ENCODE results near the gene PRRT4. TPM values are rescaled to one million over a fixed set of nuclear protein-coding genes. Genes with fewer than 3 reads are reported as not detected.
A peak's percentile ranks its signal among the peaks of the same experiment; 100 is the strongest.

Gene PRRT4
- total RNA-seq (under 1 TPM in 1 of 2 donors, not detected in 1; 0.14 TPM), polyA plus RNA-seq (under 1 TPM in 1 of 2 donors, not detected in 1; 0.13 TPM)

DNA sequence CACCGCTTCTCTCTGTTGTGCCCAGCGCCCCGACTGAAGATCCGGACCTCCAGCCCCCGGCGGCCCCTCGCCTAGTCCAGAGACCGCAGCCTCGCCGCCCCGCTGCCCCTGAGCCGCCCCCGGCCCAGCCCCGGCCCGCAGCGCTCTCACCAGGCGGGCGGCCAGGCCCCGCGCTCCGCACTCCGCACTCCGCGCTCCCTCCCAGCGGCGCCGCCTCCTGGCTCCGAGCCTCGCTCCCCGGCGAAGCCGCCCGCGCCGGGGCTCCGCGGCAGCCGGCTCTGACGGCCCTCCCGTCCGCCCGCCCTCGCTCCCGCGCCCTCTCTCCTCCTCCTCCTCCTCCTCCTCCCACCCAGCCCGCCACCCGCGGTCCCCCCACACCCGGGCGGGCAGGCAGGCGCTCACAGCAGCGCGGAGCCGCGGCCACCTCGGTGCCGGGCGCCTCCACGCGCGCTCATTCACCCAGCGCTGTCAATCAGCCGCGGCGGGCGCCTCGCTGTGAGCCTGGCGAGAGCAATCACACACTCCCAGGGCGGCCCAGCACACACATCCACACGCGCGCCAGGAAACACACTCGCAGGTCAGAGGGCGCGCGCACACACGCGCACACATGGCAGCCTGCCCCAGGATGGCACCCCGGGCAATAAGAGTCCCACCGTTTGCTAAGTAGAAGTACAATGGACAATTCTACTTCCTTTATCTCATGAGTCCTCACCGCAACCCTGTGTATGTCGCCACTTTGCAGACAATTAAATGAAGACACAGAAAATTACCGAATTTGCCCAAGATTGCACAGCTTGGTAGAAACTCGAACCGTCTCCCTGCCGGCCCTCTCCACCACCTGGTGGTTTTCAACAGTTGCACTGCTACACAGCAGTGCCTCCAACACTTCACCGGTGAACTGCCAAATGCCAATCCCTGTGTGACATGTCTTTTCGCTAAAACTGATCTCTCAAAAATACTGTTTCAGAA, at the start of gene PRRT4:
Gene PRRT4, minus strand, starts transcription at position 280 of the 969 bp plus-strand sequence.
- TF ChIP-seq RAD21 (IDR thresholded peaks at IDR 0.05) = no peak
- TF ChIP-seq, protein P1, sequence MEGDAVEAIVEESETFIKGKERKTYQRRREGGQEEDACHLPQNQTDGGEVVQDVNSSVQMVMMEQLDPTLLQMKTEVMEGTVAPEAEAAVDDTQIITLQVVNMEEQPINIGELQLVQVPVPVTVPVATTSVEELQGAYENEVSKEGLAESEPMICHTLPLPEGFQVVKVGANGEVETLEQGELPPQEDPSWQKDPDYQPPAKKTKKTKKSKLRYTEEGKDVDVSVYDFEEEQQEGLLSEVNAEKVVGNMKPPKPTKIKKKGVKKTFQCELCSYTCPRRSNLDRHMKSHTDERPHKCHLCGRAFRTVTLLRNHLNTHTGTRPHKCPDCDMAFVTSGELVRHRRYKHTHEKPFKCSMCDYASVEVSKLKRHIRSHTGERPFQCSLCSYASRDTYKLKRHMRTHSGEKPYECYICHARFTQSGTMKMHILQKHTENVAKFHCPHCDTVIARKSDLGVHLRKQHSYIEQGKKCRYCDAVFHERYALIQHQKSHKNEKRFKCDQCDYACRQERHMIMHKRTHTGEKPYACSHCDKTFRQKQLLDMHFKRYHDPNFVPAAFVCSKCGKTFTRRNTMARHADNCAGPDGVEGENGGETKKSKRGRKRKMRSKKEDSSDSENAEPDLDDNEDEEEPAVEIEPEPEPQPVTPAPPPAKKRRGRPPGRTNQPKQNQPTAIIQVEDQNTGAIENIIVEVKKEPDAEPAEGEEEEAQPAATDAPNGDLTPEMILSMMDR (IDR thresholded peaks at IDR 0.05; ENCODE audit: low read depth, low read length, missing input control) = peak; percentile 1
- TF ChIP-seq HNF4G (IDR thresholded peaks at IDR 0.05) = no peak
- TF ChIP-seq NR2F2 (IDR thresholded peaks at IDR 0.05) = peak; percentile 47
- no peak for TF ChIP-seq FOXA1 (IDR thresholded peaks at IDR 0.05)
- H3K36me3 ChIP-seq (ENCODE audit: control insufficient read depth in 4 of 4, insufficient read depth in 3 of 4, low read depth in 1 of 4, low read length in 3 of 4) = no peaks in the 10 kb centered on the region
- WGBS = under 1% methylated on average over 88 of the region's 88 CpGs
- H3K27ac ChIP-seq (ENCODE audit: low read depth in 1 of 2, low read length in 2 of 2) = no peak within 1 kb of the TSS
- no peaks in the 10 kb centered on the region for H3K9me3 ChIP-seq (ENCODE audit: control insufficient read depth in 4 of 4, low read length in 3 of 4)
- H3K27me3 ChIP-seq (ENCODE audit: control insufficient read depth in 4 of 4, insufficient read depth in 4 of 4, low read length in 3 of 4) = no peaks in the 10 kb centered on the region
- DNase-seq (ENCODE audit: low spot score) = no peak
- H3K4me3 ChIP-seq (ENCODE audit: low read depth in 1 of 3, low read length in 3 of 3) = peak within 1 kb of the TSS in 2 of 3 donors; percentile 49 to 66
- peaks cover 7 to 15% (median 10%) of the 10 kb centered on the region in 4 donors for H3K4me1 ChIP-seq (ENCODE audit: control insufficient read depth in 4 of 4, insufficient read depth in 4 of 4, low read length in 3 of 4)
- no peak within 1 kb of the TSS for H3K9ac ChIP-seq (ENCODE audit: low read depth in 1 of 2, low read length in 2 of 2)

GRCh38 chr7:128410451-128410753, 48.9 kb upstream of the PRRT4 start:
- Histone ChIP-seq H3K9ac (ENCODE audit: low read depth in 1 of 2, low read length in 2 of 2) (no peak overlapping the region), H3K4me3 (ENCODE audit: low read depth in 1 of 3, low read length in 3 of 3) (peak overlapping the region in 2 of 3 donors; percentile 3 to 67), H3K36me3 (ENCODE audit: control insufficient read depth in 4 of 4, insufficient read depth in 3 of 4, low read depth in 1 of 4, low read length in 3 of 4) (no peaks in the 10 kb centered on the region), H3K4me1 (ENCODE audit: control insufficient read depth in 4 of 4, insufficient read depth in 4 of 4, low read length in 3 of 4) (peaks cover 0 to 18% (median 7%) of the 10 kb centered on the region in 4 donors), H3K27me3 (ENCODE audit: control insufficient read depth in 4 of 4, insufficient read depth in 4 of 4, low read length in 3 of 4) (no peaks in the 10 kb centered on the region), H3K9me3 (ENCODE audit: control insufficient read depth in 4 of 4, low read length in 3 of 4) (no peaks in the 10 kb centered on the region), H3K27ac (ENCODE audit: low read depth in 1 of 2, low read length in 2 of 2) (peak overlapping the region; percentile 63 to 66)
- DNase-seq (ENCODE audit: low spot score) = no peak
- WGBS = 6% methylated on average over 6 of the region's 6 CpGs
- no peak for TF ChIP-seq ZBTB33 (IDR thresholded peaks at IDR 0.05)
- no peak for TF ChIP-seq NR2F2 (IDR thresholded peaks at IDR 0.05)
- TF ChIP-seq, protein P1 (IDR thresholded peaks at IDR 0.05; ENCODE audit: low read depth, low read length, missing input control) = no peak
- no peak for TF ChIP-seq ATF3 (IDR thresholded peaks at IDR 0.05)
- TF ChIP-seq SP1 (IDR thresholded peaks at IDR 0.05) = no peak
- TF ChIP-seq, protein P2, sequence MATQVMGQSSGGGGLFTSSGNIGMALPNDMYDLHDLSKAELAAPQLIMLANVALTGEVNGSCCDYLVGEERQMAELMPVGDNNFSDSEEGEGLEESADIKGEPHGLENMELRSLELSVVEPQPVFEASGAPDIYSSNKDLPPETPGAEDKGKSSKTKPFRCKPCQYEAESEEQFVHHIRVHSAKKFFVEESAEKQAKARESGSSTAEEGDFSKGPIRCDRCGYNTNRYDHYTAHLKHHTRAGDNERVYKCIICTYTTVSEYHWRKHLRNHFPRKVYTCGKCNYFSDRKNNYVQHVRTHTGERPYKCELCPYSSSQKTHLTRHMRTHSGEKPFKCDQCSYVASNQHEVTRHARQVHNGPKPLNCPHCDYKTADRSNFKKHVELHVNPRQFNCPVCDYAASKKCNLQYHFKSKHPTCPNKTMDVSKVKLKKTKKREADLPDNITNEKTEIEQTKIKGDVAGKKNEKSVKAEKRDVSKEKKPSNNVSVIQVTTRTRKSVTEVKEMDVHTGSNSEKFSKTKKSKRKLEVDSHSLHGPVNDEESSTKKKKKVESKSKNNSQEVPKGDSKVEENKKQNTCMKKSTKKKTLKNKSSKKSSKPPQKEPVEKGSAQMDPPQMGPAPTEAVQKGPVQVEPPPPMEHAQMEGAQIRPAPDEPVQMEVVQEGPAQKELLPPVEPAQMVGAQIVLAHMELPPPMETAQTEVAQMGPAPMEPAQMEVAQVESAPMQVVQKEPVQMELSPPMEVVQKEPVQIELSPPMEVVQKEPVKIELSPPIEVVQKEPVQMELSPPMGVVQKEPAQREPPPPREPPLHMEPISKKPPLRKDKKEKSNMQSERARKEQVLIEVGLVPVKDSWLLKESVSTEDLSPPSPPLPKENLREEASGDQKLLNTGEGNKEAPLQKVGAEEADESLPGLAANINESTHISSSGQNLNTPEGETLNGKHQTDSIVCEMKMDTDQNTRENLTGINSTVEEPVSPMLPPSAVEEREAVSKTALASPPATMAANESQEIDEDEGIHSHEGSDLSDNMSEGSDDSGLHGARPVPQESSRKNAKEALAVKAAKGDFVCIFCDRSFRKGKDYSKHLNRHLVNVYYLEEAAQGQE (IDR thresholded peaks at IDR 0.05) = no peak
- TF ChIP-seq FOXA1 (IDR thresholded peaks at IDR 0.05) = no peak
- no peak for TF ChIP-seq HNF4A (conservative IDR thresholded peaks at IDR 0.05)
- no peak for TF ChIP-seq GABPA (IDR thresholded peaks at IDR 0.05 in 1 of 2, conservative IDR thresholded peaks at IDR 0.05 in 1 of 2)
- TF ChIP-seq FOXA2 (IDR thresholded peaks at IDR 0.05) = no peak
- TF ChIP-seq HNF4G (IDR thresholded peaks at IDR 0.05) = no peak
- no peak for TF ChIP-seq EGR1 (IDR thresholded peaks at IDR 0.05; ENCODE audit: low read depth in 2 of 2)
- no peak for TF ChIP-seq TAF1 (conservative IDR thresholded peaks at IDR 0.05)
- TF ChIP-seq YY1 (IDR thresholded peaks at IDR 0.05) = no peak
- no peak for TF ChIP-seq RXRA (IDR thresholded peaks at IDR 0.05)
- TF ChIP-seq JUND (IDR thresholded peaks at IDR 0.05) = no peak
- TF ChIP-seq RAD21 (IDR thresholded peaks at IDR 0.05) = no peak

Data from liver (tissue), 9 donors.